GM20000 (cell line): ENCODE data around the gene INAFM2.

Source experiments
- DNase-seq: peaks from one replicate; pipeline ENCODE4 v3.0.0; 2012; ENCODE audit warnings: low spot score
- TF ChIP-seq, protein P1 (sequence below): IDR thresholded peaks from 2 replicates; pipeline ENCODE4 v1.5.1; 2012; ENCODE audit warnings: mild to moderate bottlenecking, control low read depth; ENCODE audit errors: extremely low read depth, missing control alignments

The INAFM2 gene

DNA sequence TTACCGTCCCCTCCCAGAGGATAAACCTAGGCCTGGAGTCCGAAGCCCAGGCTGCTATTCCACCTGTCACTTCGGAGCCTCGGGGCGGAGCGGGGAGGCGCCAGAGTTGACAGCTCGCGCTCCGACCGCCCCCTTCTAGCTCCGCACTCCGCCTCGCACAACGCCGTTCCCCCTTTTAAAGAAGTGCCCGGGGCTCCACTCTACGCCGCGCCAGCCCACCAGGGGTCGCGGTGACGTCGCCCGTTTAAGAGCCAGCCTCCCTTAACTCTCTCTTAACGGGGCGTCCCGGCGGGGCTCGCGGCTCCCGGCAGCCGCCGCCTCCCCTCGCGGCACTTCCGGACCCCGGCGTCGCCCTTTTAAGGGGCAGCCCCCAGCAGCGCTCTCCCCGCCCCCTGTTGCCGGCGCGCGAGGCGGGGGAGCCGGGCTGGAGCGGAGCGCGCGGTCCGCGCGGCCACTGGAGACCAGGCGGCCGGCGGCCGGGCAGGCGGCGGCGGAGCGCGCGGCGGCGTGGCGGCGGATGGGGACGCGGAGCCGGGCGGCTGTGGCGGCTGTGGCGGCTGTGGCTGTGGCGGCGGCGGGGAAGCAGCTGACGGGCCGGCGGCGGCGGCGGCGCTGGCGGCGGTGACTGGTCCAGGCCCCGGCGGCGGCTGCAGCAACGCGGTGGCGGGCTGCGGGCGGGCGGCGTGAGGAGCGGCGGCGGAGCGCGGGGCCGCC, at the start of gene INAFM2:
Gene INAFM2 (plus strand): TSS at position 454 of the 714 bp plus-strand sequence. CDS start 364 bp downstream, outside the sequence.
- TF ChIP-seq, protein P1, sequence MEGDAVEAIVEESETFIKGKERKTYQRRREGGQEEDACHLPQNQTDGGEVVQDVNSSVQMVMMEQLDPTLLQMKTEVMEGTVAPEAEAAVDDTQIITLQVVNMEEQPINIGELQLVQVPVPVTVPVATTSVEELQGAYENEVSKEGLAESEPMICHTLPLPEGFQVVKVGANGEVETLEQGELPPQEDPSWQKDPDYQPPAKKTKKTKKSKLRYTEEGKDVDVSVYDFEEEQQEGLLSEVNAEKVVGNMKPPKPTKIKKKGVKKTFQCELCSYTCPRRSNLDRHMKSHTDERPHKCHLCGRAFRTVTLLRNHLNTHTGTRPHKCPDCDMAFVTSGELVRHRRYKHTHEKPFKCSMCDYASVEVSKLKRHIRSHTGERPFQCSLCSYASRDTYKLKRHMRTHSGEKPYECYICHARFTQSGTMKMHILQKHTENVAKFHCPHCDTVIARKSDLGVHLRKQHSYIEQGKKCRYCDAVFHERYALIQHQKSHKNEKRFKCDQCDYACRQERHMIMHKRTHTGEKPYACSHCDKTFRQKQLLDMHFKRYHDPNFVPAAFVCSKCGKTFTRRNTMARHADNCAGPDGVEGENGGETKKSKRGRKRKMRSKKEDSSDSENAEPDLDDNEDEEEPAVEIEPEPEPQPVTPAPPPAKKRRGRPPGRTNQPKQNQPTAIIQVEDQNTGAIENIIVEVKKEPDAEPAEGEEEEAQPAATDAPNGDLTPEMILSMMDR = no peak

DNA sequence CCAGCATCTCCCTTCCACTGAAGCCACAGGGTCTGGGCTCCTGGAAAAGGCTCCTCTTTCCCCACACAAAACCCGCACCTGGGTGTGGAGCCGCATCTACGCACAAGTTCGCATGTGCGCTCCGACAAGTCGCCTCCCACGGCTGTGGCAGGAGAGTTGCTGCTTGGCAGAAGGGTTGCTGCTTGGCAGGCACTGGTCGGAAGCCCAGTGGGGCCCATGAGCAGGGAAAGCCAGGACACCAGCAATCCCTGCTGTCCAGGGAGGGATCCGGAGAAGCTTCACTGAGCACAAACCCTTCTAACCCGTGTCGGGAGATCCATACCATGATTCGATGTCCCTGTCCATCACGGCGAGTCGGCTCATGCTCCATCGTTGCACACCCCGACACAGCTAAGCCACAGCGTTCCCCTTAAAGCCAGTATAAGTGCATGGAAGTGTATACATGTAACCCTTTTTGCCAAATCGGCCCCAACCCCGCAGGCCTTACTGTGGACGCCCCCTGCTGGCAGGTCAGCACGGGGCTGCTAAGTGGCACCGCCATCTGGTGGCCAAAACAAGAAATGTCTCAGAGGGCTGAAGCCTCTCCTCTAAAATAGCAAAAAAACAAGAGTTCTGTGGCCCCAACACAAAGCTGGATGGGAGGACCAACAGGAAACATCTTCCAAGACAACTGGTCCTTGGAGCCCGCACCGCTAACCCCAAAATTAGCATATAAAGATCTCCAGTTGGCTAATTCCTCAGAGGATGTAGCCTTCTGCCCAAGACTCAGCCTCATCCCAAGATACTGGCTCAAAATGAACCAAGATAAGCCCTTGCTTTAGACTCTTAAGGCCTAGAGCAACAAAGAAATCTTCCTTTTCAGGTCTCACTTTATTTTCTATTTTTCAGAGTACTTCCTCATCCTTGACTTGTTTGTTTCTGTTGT, 48.9 kb upstream of the INAFM2 start:
- TF ChIP-seq, protein P1 = peak; percentile 100

More for the DNA sequence above, at the start of gene INAFM2:
- DNase-seq = peak; percentile 99

DNA sequence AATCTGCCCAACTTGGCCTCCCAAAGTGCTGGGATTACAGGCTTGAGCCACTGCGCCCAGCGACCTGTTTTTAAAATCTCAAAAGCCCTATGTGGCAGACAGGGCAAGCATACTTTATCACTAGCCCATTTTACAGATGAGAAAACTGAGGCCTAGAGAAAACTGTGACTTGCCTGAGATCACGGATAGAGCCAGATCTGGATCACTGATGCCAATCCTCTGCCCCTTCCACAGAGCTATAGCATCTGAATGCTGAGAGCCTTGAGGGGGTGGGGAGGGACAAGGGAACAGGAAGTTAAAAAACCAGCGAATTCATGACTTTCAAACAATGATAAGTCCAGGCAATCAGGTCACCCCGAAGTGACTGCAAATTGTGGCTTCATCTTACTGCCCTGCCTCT, 48.0 kb upstream of the INAFM2 start:
- TF ChIP-seq, protein P1 = no peak
- no peak for DNase-seq

More for the DNA sequence above, 48.9 kb upstream of the INAFM2 start:
- peak; percentile 89 for DNase-seq

DNA sequence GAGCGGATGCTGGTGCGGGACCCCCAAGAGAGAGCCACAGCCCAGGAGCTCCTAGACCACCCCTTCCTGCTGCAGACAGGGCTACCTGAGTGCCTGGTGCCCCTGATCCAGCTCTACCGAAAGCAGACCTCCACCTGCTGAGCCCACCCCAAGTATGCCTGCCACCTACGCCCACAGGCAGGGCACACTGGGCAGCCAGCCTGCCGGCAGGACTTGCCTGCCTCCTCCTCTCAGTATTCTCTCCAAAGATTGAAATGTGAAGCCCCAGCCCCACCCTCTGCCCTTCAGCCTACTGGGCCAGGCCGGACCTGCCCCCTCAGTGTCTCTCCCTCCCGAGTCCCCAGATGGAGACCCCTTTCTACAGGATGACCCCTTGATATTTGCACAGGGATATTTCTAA, 47.5 kb upstream of the INAFM2 start:
- no peak for DNase-seq
- TF ChIP-seq, protein P1 = no peak

DNA sequence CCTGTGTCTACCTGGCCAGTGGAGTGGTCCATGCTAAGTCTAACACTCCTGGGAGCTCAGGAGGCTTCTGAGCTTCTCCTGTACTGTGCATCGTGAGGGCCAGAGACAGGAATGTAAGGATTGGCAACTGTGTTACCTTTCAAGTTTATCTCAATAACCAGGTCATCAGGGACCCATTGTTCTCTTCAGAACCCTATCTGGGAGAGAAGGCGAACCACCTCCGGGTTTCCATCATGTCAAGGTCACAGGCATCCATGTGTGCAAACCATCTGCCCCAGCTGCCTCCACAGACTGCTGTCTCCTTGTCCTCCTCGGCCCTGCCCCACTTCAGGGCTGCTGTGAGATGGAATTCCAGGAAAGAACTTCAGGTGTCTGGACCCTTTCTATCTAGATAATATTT, 46.6 kb upstream of the INAFM2 start:
- TF ChIP-seq, protein P1 = no peak
- DNase-seq = no peak

DNA sequence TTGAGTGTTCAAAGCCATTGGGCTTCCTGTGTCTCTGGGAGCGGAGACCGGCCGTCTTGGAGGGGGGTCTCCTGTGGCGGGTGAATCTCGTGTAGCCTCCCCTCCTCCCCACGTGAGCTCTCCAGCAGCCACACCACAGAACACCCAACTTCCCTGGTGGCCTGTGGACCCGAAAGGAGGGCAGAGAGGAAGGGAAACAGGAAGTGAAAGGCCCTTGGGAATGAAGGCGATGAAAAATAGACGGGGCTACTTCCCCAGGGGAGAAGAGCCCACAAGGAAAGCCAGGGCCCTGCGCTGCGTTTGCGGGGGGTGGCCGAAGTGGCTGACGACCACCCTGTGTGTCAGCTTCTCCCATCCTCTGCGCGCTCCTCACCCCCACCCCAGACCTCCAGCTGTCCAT, 46.0 kb upstream of the INAFM2 start:
- no peak for DNase-seq
- TF ChIP-seq, protein P1 = no peak

DNA sequence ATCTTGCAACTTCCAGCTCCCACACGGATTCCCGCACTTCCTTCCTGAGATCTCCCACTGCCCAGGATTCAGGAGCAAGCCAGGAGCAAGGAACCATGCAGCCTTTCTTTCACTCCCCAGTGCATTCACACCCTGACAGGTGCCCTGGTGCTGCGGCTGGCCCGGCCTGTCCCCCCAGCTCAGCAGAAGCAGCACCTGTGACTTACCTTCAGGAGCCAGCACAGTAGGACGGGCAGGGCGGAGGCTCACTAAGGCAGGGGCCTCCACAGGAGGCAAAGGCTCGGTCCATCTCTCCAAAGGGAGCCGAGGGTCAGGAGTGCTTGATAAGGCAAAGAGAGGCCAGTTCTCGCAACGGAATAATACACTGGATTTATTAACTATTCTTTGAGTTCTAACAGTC, 45.5 kb upstream of the INAFM2 start:
- DNase-seq = no peak
- TF ChIP-seq, protein P1 = no peak
